Omental fat pad (tissue), 4 donors: ENCODE measurements around the gene MIDN. TPM values are rescaled to one million over a fixed set of nuclear protein-coding genes. Genes with fewer than 3 reads are reported as not detected.
"Not testable (repeated sequence)": the region's sequence is repeated elsewhere in the genome, so short reads cannot be mapped to it uniquely, and the experiment has no call there.

Experiments used
- ATAC-seq: fragments of 150-250 bp; one replicate; pipeline ENCODE4 v1.9.1; 2016; ENCODE audit warnings: mild to moderate bottlenecking, moderate library complexity; ENCODE audit not compliant: low FRiP score
- DNase-seq: peaks from one replicate; pipeline ENCODE4 v3.0.0-alpha.2; 2019; ENCODE audit warnings: low spot score
- CTCF ChIP-seq, 3 donors: fragments of 450-650 bp; IDR thresholded peaks; one replicate each; pipeline ENCODE4 v1.5.1; 2016 to 2017; ENCODE audit warnings: antibody characterized with exemption in 3 of 3, mild to moderate bottlenecking in 3 of 3, moderate library complexity in 2 of 3
- total RNA-seq, 4 donors: library from RNA; depleted of rRNA; stranded (reverse); fragments of >200 nt; gene quantifications; one replicate each; pipeline ENCODE4 v1.1.0, GENCODE V29; 2016

MIDN gene
- total RNA-seq, 4 donors from 2014 or later: 24.5 to 68.6 (median 44.1) TPM

- no peak for DNase-seq
- no peak for TF ChIP-seq CTCF (IDR thresholded peaks at IDR 0.05)
- ATAC-seq: no peak
Observed at GRCh38 chr19:1302533-1303239, 54.3 kb downstream of the MIDN start.

- TF ChIP-seq CTCF (IDR thresholded peaks at IDR 0.05): no peak
- no peak for DNase-seq
- no peak for ATAC-seq
Observed at GRCh38 chr19:1304197-1304924, 56.0 kb downstream of the MIDN start.

DNA sequence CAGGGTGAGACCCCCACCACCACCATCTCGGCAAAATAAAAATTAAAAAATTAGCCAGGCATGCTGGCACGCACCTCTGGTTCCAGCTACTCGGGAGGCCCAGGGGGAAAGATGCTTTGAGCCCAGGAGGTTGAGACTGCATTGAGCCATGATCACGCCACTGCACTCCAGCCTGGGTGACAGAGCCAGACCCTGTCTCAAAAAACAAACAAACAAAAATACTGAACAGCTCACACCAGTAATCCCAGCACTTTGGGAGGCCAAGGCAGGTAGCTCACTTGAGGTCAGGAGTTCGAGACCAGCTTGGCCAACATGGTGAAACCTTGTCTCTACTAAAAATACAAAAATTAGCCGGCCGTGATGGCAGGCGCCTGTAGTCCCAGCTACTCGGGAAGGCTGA lies 57.0 kb downstream of the MIDN start:
- not testable (repeated sequence) for DNase-seq, ATAC-seq

DNA sequence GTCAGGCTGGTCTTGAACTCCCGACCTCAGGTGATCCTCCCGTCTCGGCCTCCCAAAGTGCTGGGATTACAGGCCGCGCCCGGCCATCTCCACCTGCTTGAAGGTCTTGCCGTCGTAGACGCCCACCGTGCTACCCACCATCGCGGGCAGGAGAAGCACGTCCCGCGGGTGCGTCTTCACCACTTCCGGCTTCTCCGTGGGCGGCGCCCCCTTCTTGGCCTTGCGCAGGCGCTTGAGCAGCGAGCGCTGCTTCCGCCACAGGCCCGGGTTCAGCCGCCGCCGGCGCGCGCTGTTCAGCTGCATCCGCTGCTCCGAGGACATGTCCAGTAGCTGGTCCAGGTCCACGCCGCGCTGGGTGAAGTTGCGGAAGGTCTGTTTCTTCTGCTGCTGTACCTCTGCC lies 58.9 kb downstream of the MIDN start:
- TF ChIP-seq CTCF (IDR thresholded peaks at IDR 0.05): no peak
- no peak for DNase-seq
- no peak for ATAC-seq

DNA sequence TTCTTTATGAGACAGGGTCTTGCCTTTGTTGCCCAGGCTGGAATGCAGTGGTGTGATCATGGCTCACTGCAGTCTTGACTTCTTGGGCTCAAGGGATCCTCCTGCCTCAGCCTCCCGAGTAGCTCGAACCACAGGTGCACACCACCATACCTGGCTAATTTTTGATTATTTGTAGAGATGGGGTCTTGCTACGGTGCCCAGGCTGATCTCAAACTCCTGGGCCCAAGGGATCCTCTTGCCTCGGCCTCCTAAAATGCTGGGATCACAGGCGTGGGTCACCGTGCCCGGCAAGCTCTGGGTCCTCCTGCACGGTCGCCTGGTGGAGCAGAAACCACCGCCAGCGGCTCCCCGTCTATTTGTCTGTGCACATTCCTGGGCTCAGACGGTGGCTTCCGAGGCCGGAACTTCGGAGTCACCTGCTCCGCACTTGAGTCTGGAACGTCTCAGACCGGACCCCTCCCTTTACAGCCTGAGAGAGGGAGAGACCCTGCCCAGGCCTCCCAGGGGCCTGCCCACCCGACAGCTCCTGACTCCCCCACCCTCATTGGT lies 59.4 kb downstream of the MIDN start:
- ATAC-seq (no peak), DNase-seq (no peak)
- TF ChIP-seq CTCF (IDR thresholded peaks at IDR 0.05): no peak

DNA sequence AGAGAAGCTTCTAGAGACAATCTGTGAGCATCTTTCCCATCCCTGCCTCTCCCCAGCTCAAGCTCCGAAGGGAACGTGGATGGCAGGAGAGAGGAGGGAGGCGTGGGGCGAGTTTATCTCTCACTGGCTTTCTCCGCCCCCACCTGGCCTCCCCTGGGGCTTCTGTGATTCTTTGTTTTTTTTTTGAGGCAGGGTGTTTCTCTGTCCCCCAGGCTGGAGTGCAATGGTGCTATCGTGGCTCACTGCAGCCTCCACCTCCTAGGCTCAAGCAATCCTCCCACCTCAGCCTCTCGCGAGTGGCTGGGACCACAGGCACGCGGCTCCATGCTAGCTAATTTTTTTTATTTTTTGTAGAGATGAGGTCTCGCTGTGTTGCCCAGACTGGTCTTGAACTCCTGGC lies 60.3 kb downstream of the MIDN start:
- ATAC-seq (no peak), DNase-seq (no peak)
- TF ChIP-seq CTCF (IDR thresholded peaks at IDR 0.05): no peak

Other genes with a start within 250 kb of the MIDN start
- under 1 TPM in 1 of 4 donors, not detected in 3; 0.24 TPM for gene GRIN3B, start 248.2 kb upstream of the MIDN start, total RNA-seq
- gene TMEM259, start 227.5 kb upstream of the MIDN start, total RNA-seq: 100 to 1,000 TPM; 112 to 164 (median 161) TPM
- gene RNU6-2, start 227.1 kb upstream of the MIDN start, total RNA-seq: not detected
- gene CNN2, start 222.0 kb upstream of the MIDN start, total RNA-seq: 10 to 100 TPM; 39.6 to 75.4 (median 60.8) TPM
- gene ABCA7, start 208.5 kb upstream of the MIDN start, total RNA-seq: 10 to 100 TPM; 10.3 to 29.8 (median 15.9) TPM
- 10 to 100 TPM; 21.4 to 97.6 (median 36.3) TPM for gene ARHGAP45, start 181.4 kb upstream of the MIDN start, total RNA-seq
- gene POLR2E, start 153.2 kb upstream of the MIDN start, total RNA-seq: 100 to 1,000 TPM; 151 to 216 (median 188) TPM
- 1,000 to 10,000 TPM in 1 of 4 donors, 100 to 1,000 TPM in 3; 429 to 1,640 (median 892) TPM for gene GPX4, start 144.6 kb upstream of the MIDN start, total RNA-seq
- 100 to 1,000 TPM in 1 of 4 donors, 10 to 100 TPM in 3; 33.1 to 208 (median 61.9) TPM for gene SBNO2, start 74.3 kb upstream of the MIDN start, total RNA-seq
- gene STK11, start 42.8 kb upstream of the MIDN start, total RNA-seq: 10 to 100 TPM; 38.0 to 48.4 (median 44.2) TPM
- 10 to 100 TPM in 1 of 4 donors, 1 to 10 TPM in 1, under 1 TPM in 1, not detected in 1; 0.63 to 19.6 (median 2.2) TPM for gene CBARP, start 10.6 kb upstream of the MIDN start, total RNA-seq
- gene ATP5F1D, start 6.8 kb upstream of the MIDN start, total RNA-seq: 10 to 100 TPM; 46.4 to 76.0 (median 60.2) TPM
- 100 to 1,000 TPM; 292 to 484 (median 372) TPM for gene CIRBP, start 20.7 kb downstream of the MIDN start, total RNA-seq
- gene FAM174C, start 26.9 kb downstream of the MIDN start, total RNA-seq: 10 to 100 TPM; 47.2 to 69.1 (median 59.3) TPM
- not detected for gene EFNA2, start 37.3 kb downstream of the MIDN start, total RNA-seq
- 100 to 1,000 TPM in 3 of 4 donors, 10 to 100 TPM in 1; 80.3 to 121 (median 114) TPM for gene NDUFS7, start 135.3 kb downstream of the MIDN start, total RNA-seq
- 10 to 100 TPM; 10.8 to 16.2 (median 13.7) TPM for gene GAMT, start 153.0 kb downstream of the MIDN start, total RNA-seq
- 10 to 100 TPM; 47.3 to 55.7 (median 51.1) TPM for gene DAZAP1, start 159.0 kb downstream of the MIDN start, total RNA-seq
- 1,000 to 10,000 TPM; 2,522 to 3,708 (median 2,994) TPM for gene RPS15, start 189.8 kb downstream of the MIDN start, total RNA-seq
- gene APC2, start 201.5 kb downstream of the MIDN start, total RNA-seq: under 1 TPM in 2 of 4 donors, not detected in 2; 0.12 to 0.19 TPM
- 10 to 100 TPM; 17.6 to 26.2 (median 20.6) TPM for gene C19orf25, start 230.6 kb downstream of the MIDN start, total RNA-seq
- 1 to 10 TPM; 1.4 to 2.4 (median 2.2) TPM for gene PCSK4, start 241.8 kb downstream of the MIDN start, total RNA-seq
- gene REEP6, start 242.6 kb downstream of the MIDN start, total RNA-seq: 1 to 10 TPM; 1.6 to 4.5 (median 2.8) TPM